ENCODE results near the gene RPS29. TPM values are rescaled to one million over a fixed set of nuclear protein-coding genes. Genes with fewer than 3 reads are reported as not detected.

The RPS29 gene
- total and polyA plus RNA-seq, 10 of the 15 experiments (the other 5 are each of a cell fraction or from before 2014, with no cell fraction given): 2,685 to 10,815 (median 4,359) TPM

GRCh38 chr14:49621114-49621881, 35.1 kb upstream of the RPS29 start:
- in situ Hi-C loops (cut with MboI) (loop anchor here (10.0 kb wide), 1 partner anchor 1204 kb away; no protein-coding TSS in a partner anchor), intact Hi-C loops (cut with micrococcal nuclease; ENCODE audit: unreplicated experiment) (loop anchor here (1.0 to 5.0 kb wide), 3 partner anchors 23 to 1046 kb away; partner anchors contain the start of genes LRR1, RPS29 and SAV1)
- no peaks in the 10 kb centered on the region; the same call in 1 of the 2 replicates for H3K4me1 ChIP-seq (ENCODE audit: control insufficient read depth, insufficient read depth, low read length)
- peak overlapping the region; percentile 95 for H3K4me2 ChIP-seq (ENCODE audit: control insufficient read depth, insufficient read depth)
- peaks cover 91% of the 10 kb centered on the region for H3K79me2 ChIP-seq (ENCODE audit: control insufficient read depth, insufficient read depth, low read length)
- FAIRE-seq (no peak), ATAC-seq (peak; percentile 57), DNase-seq (ENCODE audit: low read depth, low spot score) (no peak)
- ChIA-PET POLR2A (interaction anchor here (0.5 to 6.2 kb wide), 13 partner anchors 11 to 714 kb away, joined by 3 to 122 read pairs (median 7); partner anchors contain the start of genes DNAAF2, KLHDC2, LRR1 and NEMF), CTCF (interaction anchor here (0.5 to 2.7 kb wide), 11 partner anchors 11 to 232 kb away, joined by 3 to 23 read pairs (median 10); partner anchors contain the start of genes LRR1, NEMF and RPS29), SMC1A (ENCODE audit: uncharacterized antibody, unreplicated experiment) (interaction anchor here (0.7 to 3.2 kb wide), 10 partner anchors 10 to 247 kb away, joined by 3 to 28 read pairs (median 6); partner anchors contain the start of genes LRR1 and RPS29), RAD21 (ENCODE audit: unreplicated experiment) (interaction anchor here (0.6 to 5.8 kb wide), 12 partner anchors 9 to 494 kb away, joined by 3 to 82 read pairs (median 6); partner anchors contain the start of genes DNAAF2, KLHDC2, LRR1 and RPS29)
- peaks cover 0 to 6% of the 10 kb centered on the region in 2 experiments for H3K36me3 ChIP-seq (ENCODE audit: control insufficient read depth in 2 of 2, insufficient read depth in 2 of 2, low read length in 1 of 2)
- no peaks in the 10 kb centered on the region for H4K20me1 ChIP-seq (ENCODE audit: control insufficient read depth, insufficient read depth)
- H3K9ac ChIP-seq (ENCODE audit: control insufficient read depth, insufficient read depth, low read length): peak overlapping the region; percentile 98
- WGBS (ENCODE audit: insufficient coverage, insufficient replicate concordance, low lambda C conversion rate, missing lambda C conversion rate): under 1% methylated on average over 65 of the region's 65 CpGs
- no peaks in the 10 kb centered on the region for H3K9me3 ChIP-seq (replicated peaks; ENCODE audit: control insufficient read depth, insufficient read depth, low read length)
- peak overlapping the region; percentile 98 for H3K27ac ChIP-seq (ENCODE audit: control insufficient read depth, insufficient read depth)
- peak overlapping the region; percentile 26 for H2AFZ ChIP-seq (ENCODE audit: control insufficient read depth, low read depth, low read length)
- no peaks in the 10 kb centered on the region for H3K27me3 ChIP-seq (replicated peaks in 1 of 2; ENCODE audit: control insufficient read depth in 2 of 2, insufficient read depth in 2 of 2, low read length in 1 of 2)
- BruUV-seq (replicated peaks): no TSS peak
- H3K4me3 ChIP-seq: peak overlapping the region; percentile 92
- peak; percentile 81; the same call in 1 of the 2 replicates for TF ChIP-seq ZNF217 (IDR thresholded peaks at IDR 0.05)
- TF ChIP-seq HCFC1 (IDR thresholded peaks at IDR 0.05; ENCODE audit: low read length): no peak
- no peak for TF ChIP-seq NBN (IDR thresholded peaks at IDR 0.05)
- TF ChIP-seq LARP7 (IDR thresholded peaks at IDR 0.05): peak; percentile 79
- 0 out of 2 replicates have a peak, but pooled peaks have one; percentile 42 for TF ChIP-seq TCF12 (IDR thresholded peaks at IDR 0.05; ENCODE audit: low read depth, low read length)
- TF ChIP-seq IRF4 (IDR thresholded peaks at IDR 0.05; ENCODE audit: low read depth, low read length): no peak
- no peak for TF ChIP-seq SUZ12 (IDR thresholded peaks at IDR 0.05; ENCODE audit: unreplicated experiment)
- no peak for TF ChIP-seq ZNF687 (IDR thresholded peaks at IDR 0.05)
- TF ChIP-seq USF1 (IDR thresholded peaks at IDR 0.05; ENCODE audit: borderline replicate concordance, extremely low read length, insufficient read depth, low read depth, low read length): no peak
- no peak for TF ChIP-seq SMARCA5 (IDR thresholded peaks at IDR 0.05)
- no peak for TF ChIP-seq IKZF2 (IDR thresholded peaks at IDR 0.05)
- TF ChIP-seq RELA (IDR thresholded peaks at IDR 0.05; ENCODE audit: borderline replicate concordance, partially characterized antibody): no peak
- no peak for TF ChIP-seq RAD51 (IDR thresholded peaks at IDR 0.05)
- TF ChIP-seq STAT1 (conservative IDR thresholded peaks at IDR 0.05): no peak
- TF ChIP-seq REST (IDR thresholded peaks at IDR 0.05; ENCODE audit: low read depth, low read length): no peak

All from GM12878 (cell line).